Panc1 (cell line): ENCODE data around the gene DIS3L2. TPM values are rescaled to one million over a fixed set of nuclear protein-coding genes. Genes with fewer than 3 reads are reported as not detected.

Experiments
- ATAC-seq: fragments of 200-7000 bp; cut with Tn5 transposase; 2 replicates; pipeline ENCODE4 v1.9.1; 2020; ENCODE audit warnings: mild to moderate bottlenecking, moderate library complexity
- BruUV-seq: library from RNA; stranded (reverse); fragments of 400-500 nt; replicated peaks from 2 replicates; lab custom pipeline; 2021; lab: Mats Ljungman, UMichigan
- CTCF ChIA-PET: fragments of 300-600 bp; sonication (Branson Sonifier 250); formaldehyde crosslinking; loops from one replicate; lab custom pipeline; 2022; ENCODE audit warnings: antibody characterized with exemption; lab: Charles Lee
- POLR2A ChIA-PET: fragments of 300-600 bp; sonication (Branson Sonifier 250); formaldehyde crosslinking; loops from one replicate; lab custom pipeline; 2022; ENCODE audit warnings: antibody characterized with exemption; lab: Charles Lee
- DNase-seq: peaks from one replicate; pipeline ENCODE4 v3.0.0-alpha.2; 2010; ENCODE audit warnings: low read depth, low spot score
- H3K27ac ChIP-seq: 2 replicates; pipeline ENCODE4 v1.5.1; 2011; ENCODE audit warnings: mild to moderate bottlenecking, low read length, inconsistent platforms
- H3K27me3 ChIP-seq: fragments of 200-500 bp; sonication (Bioruptor generic); 2 replicates; pipeline ENCODE4 v1.6.0; 2014; ENCODE audit warnings: low read length, inconsistent platforms; ENCODE audit not compliant: control insufficient read depth, insufficient read depth
- H3K36me3 ChIP-seq: fragments of 200-500 bp; sonication (Bioruptor generic); 2 replicates; pipeline ENCODE4 v1.5.1; 2014; ENCODE audit warnings: inconsistent platforms, mild to moderate bottlenecking, low read length, moderate library complexity; ENCODE audit not compliant: control insufficient read depth, insufficient read depth
- H3K4me1 ChIP-seq: 2 replicates; pipeline ENCODE4 v1.5.1; 2011; ENCODE audit warnings: inconsistent platforms, mild to moderate bottlenecking, low read length, moderate library complexity; ENCODE audit not compliant: control insufficient read depth, insufficient read depth
- H3K4me3 ChIP-seq, 2 experiments: 2 replicates each; pipeline ENCODE4 v1.5.1; 2011 to 2012; ENCODE audit warnings: low read depth in 2 of 2, low read length in 2 of 2, mild to moderate bottlenecking in 2 of 2, inconsistent platforms in 1 of 2, moderate library complexity in 1 of 2
- H3K9me3 ChIP-seq: fragments of 200-500 bp; sonication (Bioruptor generic); 2 replicates; pipeline ENCODE4 v1.5.1; 2014; ENCODE audit warnings: low read depth, mild to moderate bottlenecking, inconsistent platforms, low read length, moderate library complexity; ENCODE audit not compliant: control insufficient read depth, insufficient read depth
- CTCF ChIP-seq: fragments of 450-650 bp; IDR thresholded peaks from 2 replicates; pipeline ENCODE4 v1.5.1; 2017; ENCODE audit warnings: mild to moderate bottlenecking
- POLR2AphosphoS5 ChIP-seq: IDR thresholded peaks from 2 replicates; pipeline ENCODE4 v1.6.1; 2012; ENCODE audit warnings: mild to moderate bottlenecking, low read depth, low read length, moderate library complexity
- SIN3A ChIP-seq: IDR thresholded peaks from 2 replicates; pipeline ENCODE4 v1.6.1; 2012; ENCODE audit warnings: low read depth, mild to moderate bottlenecking, low read length, moderate library complexity, borderline replicate concordance; ENCODE audit not compliant: insufficient read depth
- TCF7L2 ChIP-seq: IDR thresholded peaks from 2 replicates; pipeline ENCODE4 v1.6.1; 2011; ENCODE audit warnings: mild to moderate bottlenecking, low read depth, low read length, inconsistent platforms
- in situ Hi-C: cut with HindIII; loops from 2 replicates; pipeline ENCODE4 v1.10.0; 2016; ENCODE audit warnings: low sequenced_read_pairs, low pct_unique_long_range_greater_than_20kb
- intact Hi-C: fragments of 100-400 bp; cut with micrococcal nuclease; formaldehyde crosslinking; loops from one replicate; pipeline ENCODE4 v1.10.0; 2022; ENCODE audit not compliant: unreplicated experiment
- total RNA-seq: library from RNA; stranded (reverse); gene quantifications from one replicate; pipeline ENCODE4 v1.2.1, GENCODE V29; 2021; ENCODE audit not compliant: unreplicated experiment
- TF ChIP-seq, protein P1 (sequence below), 2 experiments: IDR thresholded peaks; 2 replicates each; pipeline ENCODE4 v1.6.1; 2011 to 2012; ENCODE audit warnings: low read depth in 2 of 2, control low read depth in 1 of 2, low read length in 1 of 2, mild to moderate bottlenecking in 1 of 2, moderate library complexity in 1 of 2; ENCODE audit not compliant: insufficient read depth in 1 of 2

DIS3L2 gene
- total RNA-seq, 1 experiment from 2014 or later: 28.1 TPM

- no peak for DNase-seq
- in situ Hi-C loops (no loop called here), intact Hi-C loops (loop anchor here (5.0 kb wide), 1 partner anchor 214 kb away; the partner anchor contains the start of gene NPPC)
- no peaks in the 10 kb centered on the region for H3K4me1 ChIP-seq
- no peak overlapping the region for H3K4me3 ChIP-seq
- BruUV-seq: no TSS peak
- ChIA-PET POLR2A (no interaction called here), CTCF (interaction anchor here (1.0 to 1.4 kb wide), 3 partner anchors 156 to 241 kb away, joined by 3 to 9 read pairs (median 4); no protein-coding TSS in a partner anchor)
- ATAC-seq: no peak
- no peak overlapping the region for H3K27ac ChIP-seq
- no peaks in the 10 kb centered on the region; the same call in 1 of the 2 replicates for H3K36me3 ChIP-seq
- H3K27me3 ChIP-seq: no peaks in the 10 kb centered on the region
- H3K9me3 ChIP-seq: no peaks in the 10 kb centered on the region
- TF ChIP-seq SIN3A (no peak), POLR2AphosphoS5 (no peak), TCF7L2 (no peak), CTCF (no peak)
- TF ChIP-seq, protein P1, sequence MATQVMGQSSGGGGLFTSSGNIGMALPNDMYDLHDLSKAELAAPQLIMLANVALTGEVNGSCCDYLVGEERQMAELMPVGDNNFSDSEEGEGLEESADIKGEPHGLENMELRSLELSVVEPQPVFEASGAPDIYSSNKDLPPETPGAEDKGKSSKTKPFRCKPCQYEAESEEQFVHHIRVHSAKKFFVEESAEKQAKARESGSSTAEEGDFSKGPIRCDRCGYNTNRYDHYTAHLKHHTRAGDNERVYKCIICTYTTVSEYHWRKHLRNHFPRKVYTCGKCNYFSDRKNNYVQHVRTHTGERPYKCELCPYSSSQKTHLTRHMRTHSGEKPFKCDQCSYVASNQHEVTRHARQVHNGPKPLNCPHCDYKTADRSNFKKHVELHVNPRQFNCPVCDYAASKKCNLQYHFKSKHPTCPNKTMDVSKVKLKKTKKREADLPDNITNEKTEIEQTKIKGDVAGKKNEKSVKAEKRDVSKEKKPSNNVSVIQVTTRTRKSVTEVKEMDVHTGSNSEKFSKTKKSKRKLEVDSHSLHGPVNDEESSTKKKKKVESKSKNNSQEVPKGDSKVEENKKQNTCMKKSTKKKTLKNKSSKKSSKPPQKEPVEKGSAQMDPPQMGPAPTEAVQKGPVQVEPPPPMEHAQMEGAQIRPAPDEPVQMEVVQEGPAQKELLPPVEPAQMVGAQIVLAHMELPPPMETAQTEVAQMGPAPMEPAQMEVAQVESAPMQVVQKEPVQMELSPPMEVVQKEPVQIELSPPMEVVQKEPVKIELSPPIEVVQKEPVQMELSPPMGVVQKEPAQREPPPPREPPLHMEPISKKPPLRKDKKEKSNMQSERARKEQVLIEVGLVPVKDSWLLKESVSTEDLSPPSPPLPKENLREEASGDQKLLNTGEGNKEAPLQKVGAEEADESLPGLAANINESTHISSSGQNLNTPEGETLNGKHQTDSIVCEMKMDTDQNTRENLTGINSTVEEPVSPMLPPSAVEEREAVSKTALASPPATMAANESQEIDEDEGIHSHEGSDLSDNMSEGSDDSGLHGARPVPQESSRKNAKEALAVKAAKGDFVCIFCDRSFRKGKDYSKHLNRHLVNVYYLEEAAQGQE (IDR thresholded peaks at IDR 0.05; ENCODE audit: insufficient read depth in 1 of 2, low read depth in 2 of 2, low read length in 1 of 2): no peak
Measured at GRCh38 chr2:232141591-232141990, 180.1 kb downstream of the DIS3L2 start.

DNA sequence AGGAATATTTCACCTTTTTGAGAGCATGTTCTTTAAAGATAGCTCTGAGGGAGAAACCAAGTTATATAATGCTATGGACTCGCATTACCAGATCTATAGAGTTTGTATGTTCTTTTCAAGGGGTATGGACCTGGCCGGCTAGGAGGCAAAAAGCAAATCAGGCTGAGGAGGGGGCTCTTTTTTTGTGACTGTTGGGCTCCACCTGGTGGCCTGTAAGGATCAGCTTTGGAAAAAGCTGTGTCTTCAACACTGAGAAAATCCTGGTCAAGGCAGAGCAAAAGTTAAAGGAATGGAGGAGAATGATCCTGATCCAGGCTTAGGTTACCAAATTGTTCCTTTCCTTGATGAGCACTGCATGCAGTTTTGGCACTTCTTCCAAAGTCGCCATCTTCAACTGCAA lies 180.5 kb downstream of the DIS3L2 start:
- Histone ChIP-seq H3K4me1 (no peaks in the 10 kb centered on the region), H3K4me3 (no peak overlapping the region), H3K27ac (no peak overlapping the region), H3K27me3 (no peaks in the 10 kb centered on the region), H3K36me3 (no peaks in the 10 kb centered on the region; the same call in 1 of the 2 replicates), H3K9me3 (no peaks in the 10 kb centered on the region)
- in situ Hi-C loops: no loop called here
- ChIA-PET CTCF (interaction anchor here (1.0 to 1.4 kb wide), 3 partner anchors 156 to 241 kb away, joined by 3 to 9 read pairs (median 4); no protein-coding TSS in a partner anchor), POLR2A (no interaction called here)
- BruUV-seq: no TSS peak
- ATAC-seq: peak; percentile 85
- peak; percentile 17 for DNase-seq
- intact Hi-C loops: loop anchor here (5.0 kb wide), 1 partner anchor 215 kb away; the partner anchor contains the start of gene NPPC
- TF ChIP-seq POLR2AphosphoS5: no peak
- TF ChIP-seq, protein P1 (IDR thresholded peaks at IDR 0.05; ENCODE audit: insufficient read depth in 1 of 2, low read depth in 2 of 2, low read length in 1 of 2): no peak
- TF ChIP-seq SIN3A: no peak
- no peak for TF ChIP-seq TCF7L2
- TF ChIP-seq CTCF: peak; percentile 81
